BJ (cell line): ENCODE measurements around the gene LUC7L. TPM values are rescaled to one million over a fixed set of nuclear protein-coding genes. Genes with fewer than 3 reads are reported as not detected.

Experiments
- CTCF ChIA-PET: fragments of 350-600 bp; formaldehyde crosslinking; extraction: SDS; loops from one replicate; lab custom pipeline; 2021; ENCODE audit warnings: antibody characterized with exemption, inconsistent platforms; lab: Yijun Ruan, JAX
- POLR2A ChIA-PET: fragments of 300-600 bp; sonication (Branson Sonifier 250); formaldehyde crosslinking; extraction: SDS; loops from one replicate; lab custom pipeline; 2021; ENCODE audit warnings: antibody characterized with exemption; lab: Charles Lee
- DNase-seq: peaks from one replicate; pipeline ENCODE4 v3.0.0-alpha.2; 2011; ENCODE audit warnings: low read depth
- H3K27me3 ChIP-seq: 2 replicates; pipeline ENCODE4 v1.6.0; 2011; ENCODE audit warnings: low read length; ENCODE audit not compliant: control insufficient read depth, insufficient read depth
- H3K36me3 ChIP-seq: 2 replicates; pipeline ENCODE4 v1.5.1; 2011; ENCODE audit warnings: low read length; ENCODE audit not compliant: control insufficient read depth, insufficient read depth
- H3K4me3 ChIP-seq: 2 replicates; pipeline ENCODE4 v1.5.1; 2011; ENCODE audit warnings: low read depth, mild to moderate bottlenecking, control low read depth, low read length
- CTCF ChIP-seq: IDR thresholded peaks from 2 replicates; pipeline ENCODE4 v1.5.1; 2011; ENCODE audit warnings: low read depth, mild to moderate bottlenecking, control low read depth, inconsistent platforms, low read length, moderate library complexity; ENCODE audit not compliant: insufficient read depth
- polyA plus RNA-seq: library from polyadenylated mRNA; depleted of rRNA; stranded (reverse); fragments of >200 nt; gene quantifications from 2 replicates; pipeline ENCODE4 v1.2.3, GENCODE V29; 2011

Gene LUC7L
- polyA plus RNA-seq, 1 experiment, result 23.3 TPM

GRCh38 chr16:247027-247426, 17.8 kb upstream of the LUC7L start:
- no peak for DNase-seq
- POLR2A ChIA-PET, result no interaction called here
- no peak for TF ChIP-seq CTCF
- H3K36me3 ChIP-seq, result peaks cover 3% of the 10 kb centered on the region; the same call in 1 of the 2 replicates
- H3K27me3 ChIP-seq, result no peaks in the 10 kb centered on the region
- CTCF ChIA-PET, result interaction anchor here (0.6 kb wide), 1 partner anchor 11 kb away, joined by 6 read pairs; no protein-coding TSS in a partner anchor
- no peak overlapping the region for H3K4me3 ChIP-seq

- no peak for TF ChIP-seq CTCF
- Histone ChIP-seq H3K4me3 (no peak overlapping the region), H3K36me3 (peaks cover 1% of the 10 kb centered on the region; the same call in 1 of the 2 replicates), H3K27me3 (no peaks in the 10 kb centered on the region)
- DNase-seq, result no peak
- ChIA-PET CTCF (interaction anchor here (0.7 to 1.3 kb wide), 2 partner anchors 117 to 348 kb away, joined by 3 read pairs; no protein-coding TSS in a partner anchor), POLR2A (no interaction called here)
Measured at GRCh38 chr16:245105-245504, 15.9 kb upstream of the LUC7L start.

- H3K4me3 ChIP-seq, result no peak overlapping the region
- POLR2A ChIA-PET, result no interaction called here
- DNase-seq, result no peak
- H3K36me3 ChIP-seq, result no peaks in the 10 kb centered on the region
- TF ChIP-seq CTCF, result no peak
- no peaks in the 10 kb centered on the region for H3K27me3 ChIP-seq
- CTCF ChIA-PET, result interaction anchor here (0.9 kb wide), 1 partner anchor 10 kb away, joined by 3 read pairs; no protein-coding TSS in a partner anchor
Measured at GRCh38 chr16:243348-243747, 14.1 kb upstream of the LUC7L start.

- POLR2A ChIA-PET, result no interaction called here
- CTCF ChIA-PET, result no interaction called here
- Histone ChIP-seq H3K36me3 (no peaks in the 10 kb centered on the region), H3K27me3 (no peaks in the 10 kb centered on the region), H3K4me3 (no peak overlapping the region)
- DNase-seq, result no peak
- TF ChIP-seq CTCF, result no peak
Measured at GRCh38 chr16:242281-242680, 13.0 kb upstream of the LUC7L start.

- Histone ChIP-seq H3K27me3 (no peaks in the 10 kb centered on the region), H3K36me3 (no peaks in the 10 kb centered on the region), H3K4me3 (no peak overlapping the region)
- CTCF ChIA-PET, result no interaction called here
- TF ChIP-seq CTCF, result no peak
- DNase-seq, result no peak
- POLR2A ChIA-PET, result no interaction called here
Measured at GRCh38 chr16:240559-240958, 11.3 kb upstream of the LUC7L start.
